T-helper 22 cell (primary cell): Measurements from ENCODE around the gene CAP2.
"Not testable (repeated sequence)": the region's sequence is repeated elsewhere in the genome, so short reads cannot be mapped to it uniquely, and the experiment has no call there.

Experiments
- DNase-seq: peaks from one replicate; pipeline ENCODE4 v3.0.0-alpha.2; 2020; ENCODE audit warnings: low read depth

CAP2 gene

GRCh38 chr6:17501982-17502704 is 108.7 kb downstream of the CAP2 start:
- no peak for DNase-seq

- DNase-seq = no peak
Measured at GRCh38 chr6:17503051-17503450, 109.7 kb downstream of the CAP2 start.

GRCh38 chr6:17504005-17504404 is 110.6 kb downstream of the CAP2 start:
- no peak for DNase-seq

GRCh38 chr6:17505062-17505476 is 111.7 kb downstream of the CAP2 start:
- DNase-seq = no peak

GRCh38 chr6:17505767-17506280 is 112.4 kb downstream of the CAP2 start:
- DNase-seq = no peak

GRCh38 chr6:17506531-17506930 is 113.1 kb downstream of the CAP2 start:
- DNase-seq = no peak

- no peak for DNase-seq
Measured at GRCh38 chr6:17506962-17507361, 113.6 kb downstream of the CAP2 start.

- no peak for DNase-seq
Measured at GRCh38 chr6:17511084-17511483, 117.7 kb downstream of the CAP2 start.

- no peak for DNase-seq
Measured at GRCh38 chr6:17511580-17511979, 118.2 kb downstream of the CAP2 start.

- no peak for DNase-seq
Measured at GRCh38 chr6:17519120-17519519, 125.7 kb downstream of the CAP2 start.

GRCh38 chr6:17525637-17526036 is 132.2 kb downstream of the CAP2 start:
- DNase-seq = no peak

- no peak for DNase-seq
Measured at GRCh38 chr6:17527076-17527475, 133.7 kb downstream of the CAP2 start.

GRCh38 chr6:17530321-17530835 is 137.0 kb downstream of the CAP2 start:
- no peak for DNase-seq

GRCh38 chr6:17536586-17536985 is 143.2 kb downstream of the CAP2 start:
- no peak for DNase-seq

- no peak for DNase-seq
Measured at GRCh38 chr6:17542243-17542642, 148.8 kb downstream of the CAP2 start.

- not testable (repeated sequence) for DNase-seq
Measured at GRCh38 chr6:17545681-17546080, 152.3 kb downstream of the CAP2 start.

GRCh38 chr6:17551383-17551958 is 158.1 kb downstream of the CAP2 start:
- no peak for DNase-seq

- no peak for DNase-seq
Measured at GRCh38 chr6:17552861-17553260, 159.5 kb downstream of the CAP2 start.

GRCh38 chr6:17556014-17556413 is 162.6 kb downstream of the CAP2 start:
- no peak for DNase-seq

GRCh38 chr6:17562636-17563035 is 169.2 kb downstream of the CAP2 start:
- DNase-seq = no peak

GRCh38 chr6:17565399-17565798 is 172.0 kb downstream of the CAP2 start:
- no peak for DNase-seq

- DNase-seq = no peak
Measured at GRCh38 chr6:17574866-17575560, 181.6 kb downstream of the CAP2 start.

- DNase-seq = no peak
Measured at GRCh38 chr6:17577059-17577458, 183.7 kb downstream of the CAP2 start.
